Suppressor macrophage treated with lipopolysaccharide for 1 hour (primary cell): ENCODE measurements around the gene SEC61A2.
"Not testable (repeated sequence)": the region's sequence is repeated elsewhere in the genome, so short reads cannot be mapped to it uniquely, and the experiment has no call there.

Experiments used
- DNase-seq, 3 donors: peaks; one replicate each; pipeline ENCODE4 v3.0.0-alpha.2; 2020 to 2022

The SEC61A2 gene

GRCh38 chr10:12129222-12130111, at the start of gene SEC61A2:
Gene SEC61A2, plus strand, starts transcription at chr10:12129677. Its CDS starts 111 bp downstream, at chr10:12129788.
- peak; percentile 98 to 100 (median 100) for DNase-seq

GRCh38 chr10:12081470-12081869, 48.0 kb upstream of the SEC61A2 start:
- DNase-seq: no peak

- no peak for DNase-seq
Observed at GRCh38 chr10:12081879-12082557, 47.5 kb upstream of the SEC61A2 start.

- no peak for DNase-seq
Observed at GRCh38 chr10:12088919-12089318, 40.6 kb upstream of the SEC61A2 start.

- peak; percentile 29 to 39 (median 32) for DNase-seq
Observed at GRCh38 chr10:12091421-12091820, 38.1 kb upstream of the SEC61A2 start.

- not testable (repeated sequence) for DNase-seq
Observed at GRCh38 chr10:12097361-12097760, 32.1 kb upstream of the SEC61A2 start.

- DNase-seq: no peak
Observed at GRCh38 chr10:12097791-12098190, 31.7 kb upstream of the SEC61A2 start.

GRCh38 chr10:12098966-12099365, 30.5 kb upstream of the SEC61A2 start:
- peak in 2 of 3 donors; percentile 36 to 46 for DNase-seq

GRCh38 chr10:12103802-12104201, 25.7 kb upstream of the SEC61A2 start:
- peak; percentile 23 to 48 (median 45) for DNase-seq

- DNase-seq: no peak
Observed at GRCh38 chr10:12107781-12108180, 21.7 kb upstream of the SEC61A2 start.

GRCh38 chr10:12109286-12109685, 20.2 kb upstream of the SEC61A2 start:
- peak; percentile 42 to 63 (median 45) for DNase-seq

- DNase-seq: no peak
Observed at GRCh38 chr10:12111528-12111927, 17.9 kb upstream of the SEC61A2 start.

GRCh38 chr10:12113627-12114026, 15.8 kb upstream of the SEC61A2 start:
- no peak for DNase-seq

GRCh38 chr10:12121673-12122072, 7.8 kb upstream of the SEC61A2 start:
- no peak for DNase-seq

GRCh38 chr10:12130237-12130872, 878 bp downstream of the SEC61A2 start:
- peak; percentile 64 to 66 (median 65) for DNase-seq

- no peak for DNase-seq
Observed at GRCh38 chr10:12135631-12136030, 6.2 kb downstream of the SEC61A2 start.

- no peak for DNase-seq
Observed at GRCh38 chr10:12140038-12140437, 10.6 kb downstream of the SEC61A2 start.

- no peak for DNase-seq
Observed at GRCh38 chr10:12144538-12144937, 15.1 kb downstream of the SEC61A2 start.

GRCh38 chr10:12150163-12150562, 20.7 kb downstream of the SEC61A2 start:
- DNase-seq: no peak

- no peak for DNase-seq
Observed at GRCh38 chr10:12154516-12154915, 25.0 kb downstream of the SEC61A2 start.

GRCh38 chr10:12156367-12157123, 27.1 kb downstream of the SEC61A2 start:
- no peak for DNase-seq

- peak; percentile 28 to 79 (median 76) for DNase-seq
Observed at GRCh38 chr10:12158111-12158510, 28.6 kb downstream of the SEC61A2 start.

- no peak for DNase-seq
Observed at GRCh38 chr10:12160664-12161063, 31.2 kb downstream of the SEC61A2 start.
